Colonic mucosa (tissue), 4 donors: ENCODE measurements around the gene TCERG1L. TPM values are rescaled to one million over a fixed set of nuclear protein-coding genes. Genes with fewer than 3 reads are reported as not detected.
"Not testable (repeated sequence)": the region's sequence is repeated elsewhere in the genome, so short reads cannot be mapped to it uniquely, and the experiment has no call there.

Source experiments
- DNase-seq: peaks from one replicate; pipeline ENCODE4 v3.0.0-alpha.2; 2020
- H3K27ac ChIP-seq: fragments of 200-600 bp; one replicate; pipeline ENCODE4 v1.8.0; 2021
- H3K27me3 ChIP-seq: fragments of 200-600 bp; one replicate; pipeline ENCODE4 v1.8.0; 2021
- H3K36me3 ChIP-seq: fragments of 200-600 bp; one replicate; pipeline ENCODE4 v1.8.0; 2021
- H3K4me1 ChIP-seq: fragments of 200-600 bp; one replicate; pipeline ENCODE4 v1.8.0; 2021; ENCODE audit warnings: mild to moderate bottlenecking
- H3K4me3 ChIP-seq: fragments of 200-600 bp; one replicate; pipeline ENCODE4 v1.8.0; 2021
- H3K9ac ChIP-seq, 2 donors: one replicate each; pipeline ENCODE4 v1.7.0; 2013; ENCODE audit warnings: control low read depth in 2 of 2, low read depth in 2 of 2, low read length in 2 of 2
- H3K9me3 ChIP-seq: fragments of 200-600 bp; one replicate; pipeline ENCODE4 v1.8.0; 2021
- intact Hi-C: fragments of 100-400 bp; cut with DNase I; formaldehyde crosslinking; loops from one replicate; pipeline ENCODE4 v1.14.1; 2022
- total RNA-seq, 2 donors: library from RNA; stranded (reverse); fragmentation: NEBNext Ultra II Directional in 1 of 2; extraction: Animal tissue kit (Norgen Biotek cat#: 25700) in 1 of 2; gene quantifications; one replicate each; pipeline ENCODE4 v1.2.1, GENCODE V29; 2021
- TF ChIP-seq, protein P1 (sequence below): fragments of 200-600 bp; IDR thresholded peaks from one replicate; pipeline ENCODE4 v1.8.0; 2022; ENCODE audit warnings: antibody characterized with exemption, mild to moderate bottlenecking
- donor health status: healthy.
- donor health status: DM: no; HTN: no; CAD: no.
- donor health status: DM: no; HTN: no; CAD: no.

TCERG1L gene
- total RNA-seq, 2 donors from 2014 or later = not detected

DNA sequence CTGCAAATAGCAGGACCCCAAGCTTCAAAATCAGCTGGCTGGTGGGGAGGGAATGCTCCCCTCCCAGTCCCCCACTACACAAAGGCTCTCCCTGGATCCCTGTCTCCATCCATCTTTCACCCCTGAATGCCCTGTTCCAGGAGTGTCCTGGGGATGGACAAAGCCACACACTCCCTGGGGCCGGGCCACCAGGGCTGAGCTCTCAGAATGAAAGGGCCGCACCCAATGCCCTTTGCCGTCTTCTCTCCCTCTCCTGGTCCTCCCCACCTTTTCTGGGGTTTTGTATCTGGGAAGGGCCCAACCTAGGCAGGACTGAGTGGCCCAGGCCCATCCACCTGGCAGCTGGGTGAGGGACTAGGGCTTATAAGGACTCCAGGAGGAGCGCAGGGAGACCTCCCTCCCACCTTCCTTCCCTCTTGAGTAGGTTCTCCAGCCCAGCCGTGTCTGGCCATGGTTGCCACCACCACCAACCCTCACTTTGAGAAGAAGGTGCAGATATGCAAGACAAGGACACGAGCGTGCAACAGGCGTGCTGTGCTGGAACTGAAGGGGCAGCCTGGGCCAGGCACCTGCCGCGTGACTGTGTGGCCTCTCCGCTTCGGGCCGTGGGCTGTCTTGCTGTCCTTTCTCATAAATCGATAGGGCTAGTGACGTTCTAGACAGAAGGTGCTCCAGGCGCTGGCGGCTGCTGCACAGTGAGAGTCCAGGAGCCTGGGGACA, 157.1 kb downstream of the TCERG1L start:
- Histone ChIP-seq H3K9ac (no peak overlapping the region), H3K27ac (no peak overlapping the region), H3K36me3 (no peaks in the 10 kb centered on the region), H3K9me3 (no peaks in the 10 kb centered on the region), H3K4me1 (no peaks in the 10 kb centered on the region), H3K4me3 (no peak overlapping the region), H3K27me3 (no peaks in the 10 kb centered on the region)
- TF ChIP-seq, protein P1, sequence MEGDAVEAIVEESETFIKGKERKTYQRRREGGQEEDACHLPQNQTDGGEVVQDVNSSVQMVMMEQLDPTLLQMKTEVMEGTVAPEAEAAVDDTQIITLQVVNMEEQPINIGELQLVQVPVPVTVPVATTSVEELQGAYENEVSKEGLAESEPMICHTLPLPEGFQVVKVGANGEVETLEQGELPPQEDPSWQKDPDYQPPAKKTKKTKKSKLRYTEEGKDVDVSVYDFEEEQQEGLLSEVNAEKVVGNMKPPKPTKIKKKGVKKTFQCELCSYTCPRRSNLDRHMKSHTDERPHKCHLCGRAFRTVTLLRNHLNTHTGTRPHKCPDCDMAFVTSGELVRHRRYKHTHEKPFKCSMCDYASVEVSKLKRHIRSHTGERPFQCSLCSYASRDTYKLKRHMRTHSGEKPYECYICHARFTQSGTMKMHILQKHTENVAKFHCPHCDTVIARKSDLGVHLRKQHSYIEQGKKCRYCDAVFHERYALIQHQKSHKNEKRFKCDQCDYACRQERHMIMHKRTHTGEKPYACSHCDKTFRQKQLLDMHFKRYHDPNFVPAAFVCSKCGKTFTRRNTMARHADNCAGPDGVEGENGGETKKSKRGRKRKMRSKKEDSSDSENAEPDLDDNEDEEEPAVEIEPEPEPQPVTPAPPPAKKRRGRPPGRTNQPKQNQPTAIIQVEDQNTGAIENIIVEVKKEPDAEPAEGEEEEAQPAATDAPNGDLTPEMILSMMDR = no peak
- DNase-seq = no peak
- intact Hi-C loops = no loop called here

DNA sequence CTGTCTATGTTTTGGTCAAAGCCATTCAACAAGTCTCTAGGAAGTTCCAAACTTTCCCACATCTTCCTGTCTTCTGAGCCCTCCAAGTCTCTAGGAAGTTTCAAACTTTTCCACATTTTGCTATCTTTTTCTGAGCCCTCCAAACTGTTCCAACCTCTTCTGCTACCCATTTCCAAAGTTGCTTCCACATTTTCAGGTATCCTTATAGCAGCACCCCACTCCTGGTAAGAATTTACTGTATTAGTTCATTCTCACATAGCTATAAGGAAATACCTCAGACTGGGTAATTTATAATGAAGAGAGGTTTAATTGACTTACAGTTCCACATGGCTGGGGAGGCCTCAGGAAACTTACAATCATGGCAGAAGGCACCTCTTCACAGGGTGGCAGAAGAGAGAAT, 159.1 kb downstream of the TCERG1L start:
- H3K27me3 ChIP-seq, H3K27ac ChIP-seq, intact Hi-C loops, H3K9me3 ChIP-seq, DNase-seq, H3K4me1 ChIP-seq, H3K9ac ChIP-seq, H3K36me3 ChIP-seq, H3K4me3 ChIP-seq: not testable (repeated sequence)

DNA sequence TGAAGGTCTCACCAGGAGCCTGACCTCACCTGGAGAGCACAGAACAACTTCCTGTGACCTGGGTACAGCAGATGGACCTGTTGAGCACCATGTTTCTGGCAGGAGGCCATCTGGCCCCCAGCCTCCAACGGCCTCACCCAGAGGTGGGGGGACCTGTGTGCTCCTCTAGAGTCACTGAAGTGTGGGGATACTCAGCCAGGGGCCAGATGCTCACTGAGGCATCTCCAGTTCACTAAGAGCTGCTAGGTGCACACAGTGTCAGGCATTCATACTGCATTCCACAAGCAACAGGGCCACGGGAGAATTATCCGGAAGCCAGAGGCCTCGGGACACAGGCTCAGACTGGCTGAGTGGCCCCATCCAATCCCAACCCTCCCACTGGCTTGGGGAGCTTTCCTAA, 161.4 kb downstream of the TCERG1L start:
- DNase-seq = no peak
- no peak overlapping the region for H3K4me3 ChIP-seq
- no peaks in the 10 kb centered on the region for H3K4me1 ChIP-seq
- H3K36me3 ChIP-seq = no peaks in the 10 kb centered on the region
- TF ChIP-seq, protein P1 = no peak
- no peaks in the 10 kb centered on the region for H3K9me3 ChIP-seq
- no peak overlapping the region for H3K9ac ChIP-seq
- no peaks in the 10 kb centered on the region for H3K27me3 ChIP-seq
- intact Hi-C loops = no loop called here
- no peak overlapping the region for H3K27ac ChIP-seq

DNA sequence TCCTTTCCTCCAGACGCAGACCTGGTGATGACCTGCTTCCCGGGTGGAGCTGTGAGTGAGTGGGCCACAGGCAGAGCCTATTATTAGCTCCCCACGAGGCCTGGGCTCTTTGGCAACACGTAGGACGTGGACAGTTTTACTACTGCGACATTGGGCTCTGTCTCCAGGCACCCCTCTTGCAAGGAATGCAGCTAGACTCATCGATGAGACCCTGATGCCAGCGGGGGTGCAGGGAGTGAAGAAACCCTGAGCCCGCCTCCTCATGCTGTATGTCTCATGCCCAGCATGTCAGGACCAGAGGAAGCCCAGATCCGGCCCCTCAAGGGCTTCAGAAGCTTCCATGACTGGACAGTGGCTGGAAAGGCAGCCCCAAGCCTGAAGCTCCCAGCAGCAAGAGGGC, 161.9 kb downstream of the TCERG1L start:
- no peaks in the 10 kb centered on the region for H3K4me1 ChIP-seq
- no peak overlapping the region for H3K27ac ChIP-seq

DNA sequence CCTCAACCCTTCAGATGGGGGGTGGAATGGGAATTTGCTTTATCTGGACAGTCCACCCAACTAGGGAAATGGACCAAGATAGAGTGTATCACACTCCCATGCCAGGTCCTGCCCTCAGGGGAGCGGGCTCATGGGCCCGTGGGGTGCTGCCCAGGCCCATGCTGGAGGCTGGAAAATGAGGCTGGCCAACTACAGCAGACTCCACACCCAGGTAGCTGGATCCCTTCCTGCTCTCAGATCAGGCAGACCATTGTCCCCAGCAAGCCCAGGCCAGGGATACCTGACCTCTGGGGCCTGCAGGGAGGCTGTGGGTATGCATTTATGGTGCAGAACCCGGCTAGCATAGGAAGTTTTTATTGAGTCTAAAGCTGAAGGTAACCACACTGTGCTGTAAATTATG, 162.4 kb downstream of the TCERG1L start:
- no peaks in the 10 kb centered on the region for H3K4me1 ChIP-seq
- no peaks in the 10 kb centered on the region for H3K27me3 ChIP-seq
- H3K36me3 ChIP-seq = no peaks in the 10 kb centered on the region
- TF ChIP-seq, protein P1 = no peak
- H3K4me3 ChIP-seq = no peak overlapping the region
- H3K9ac ChIP-seq = no peak overlapping the region
- DNase-seq = no peak
- H3K27ac ChIP-seq = no peak overlapping the region
- intact Hi-C loops = no loop called here
- H3K9me3 ChIP-seq = no peaks in the 10 kb centered on the region

More for the DNA sequence above, 161.9 kb downstream of the TCERG1L start:
- H3K27me3 ChIP-seq = no peaks in the 10 kb centered on the region
- H3K9ac ChIP-seq = no peak overlapping the region
- H3K36me3 ChIP-seq = no peaks in the 10 kb centered on the region
- H3K4me3 ChIP-seq = no peak overlapping the region
- no peak for DNase-seq
- H3K9me3 ChIP-seq = no peaks in the 10 kb centered on the region
- TF ChIP-seq, protein P1 = no peak
- intact Hi-C loops = no loop called here

DNA sequence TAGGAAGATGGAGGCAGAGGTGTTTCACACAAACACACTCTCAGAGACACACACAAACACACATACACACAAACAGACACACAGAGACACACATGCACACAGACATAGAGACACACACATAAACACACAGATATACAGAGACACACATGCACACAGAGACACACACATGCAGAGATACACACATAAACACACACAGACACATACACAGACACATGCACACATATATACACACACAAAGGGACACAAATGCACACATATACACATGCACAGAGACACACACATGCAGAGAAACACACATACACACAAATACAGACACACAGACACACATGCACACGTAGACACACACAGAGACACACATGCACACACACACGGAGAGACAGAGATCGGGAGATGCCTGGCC, 163.3 kb downstream of the TCERG1L start:
- no peak overlapping the region for H3K4me3 ChIP-seq
- DNase-seq = no peak
- H3K36me3 ChIP-seq = no peaks in the 10 kb centered on the region
- no peaks in the 10 kb centered on the region for H3K4me1 ChIP-seq
- TF ChIP-seq, protein P1 = no peak
- intact Hi-C loops = no loop called here
- H3K27me3 ChIP-seq = no peaks in the 10 kb centered on the region
- no peak overlapping the region for H3K9ac ChIP-seq
- no peak overlapping the region for H3K27ac ChIP-seq
- H3K9me3 ChIP-seq = no peaks in the 10 kb centered on the region
